ENCODE data around the gene PGM1. TPM values are rescaled to one million over a fixed set of nuclear protein-coding genes. Genes with fewer than 3 reads are reported as not detected.

Gene PGM1
- total RNA-seq, 1 experiment from 2014 or later: 111 TPM

DNA sequence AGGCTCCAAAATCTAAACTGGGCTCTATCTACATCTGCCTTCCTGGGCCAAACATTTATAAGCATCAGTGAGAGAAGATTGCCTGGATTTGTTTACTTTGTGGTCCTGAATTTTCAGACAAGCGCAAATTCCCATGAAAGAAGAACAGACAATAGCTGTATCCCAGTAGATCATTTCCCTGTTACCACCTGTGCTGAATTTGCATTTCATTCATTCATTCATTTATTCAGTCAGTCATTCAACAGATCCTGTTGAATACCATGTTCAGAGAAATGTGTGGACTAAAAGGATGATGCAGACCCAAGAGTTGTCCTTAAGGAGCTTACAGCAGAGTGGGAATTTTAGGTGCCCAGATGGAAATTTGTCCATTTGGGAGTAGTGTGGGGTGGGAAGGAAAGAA lies 2.2 kb downstream of the PGM1 start (continued):
- no peak for TF ChIP-seq PRRX2 (CRISPR knock-in tag; IDR thresholded peaks at IDR 0.05)
- TF ChIP-seq, protein P1, sequence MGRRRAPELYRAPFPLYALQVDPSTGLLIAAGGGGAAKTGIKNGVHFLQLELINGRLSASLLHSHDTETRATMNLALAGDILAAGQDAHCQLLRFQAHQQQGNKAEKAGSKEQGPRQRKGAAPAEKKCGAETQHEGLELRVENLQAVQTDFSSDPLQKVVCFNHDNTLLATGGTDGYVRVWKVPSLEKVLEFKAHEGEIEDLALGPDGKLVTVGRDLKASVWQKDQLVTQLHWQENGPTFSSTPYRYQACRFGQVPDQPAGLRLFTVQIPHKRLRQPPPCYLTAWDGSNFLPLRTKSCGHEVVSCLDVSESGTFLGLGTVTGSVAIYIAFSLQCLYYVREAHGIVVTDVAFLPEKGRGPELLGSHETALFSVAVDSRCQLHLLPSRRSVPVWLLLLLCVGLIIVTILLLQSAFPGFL (CRISPR knock-in tag; IDR thresholded peaks at IDR 0.05; ENCODE audit: borderline replicate concordance): no peak
- TF ChIP-seq, protein P2, sequence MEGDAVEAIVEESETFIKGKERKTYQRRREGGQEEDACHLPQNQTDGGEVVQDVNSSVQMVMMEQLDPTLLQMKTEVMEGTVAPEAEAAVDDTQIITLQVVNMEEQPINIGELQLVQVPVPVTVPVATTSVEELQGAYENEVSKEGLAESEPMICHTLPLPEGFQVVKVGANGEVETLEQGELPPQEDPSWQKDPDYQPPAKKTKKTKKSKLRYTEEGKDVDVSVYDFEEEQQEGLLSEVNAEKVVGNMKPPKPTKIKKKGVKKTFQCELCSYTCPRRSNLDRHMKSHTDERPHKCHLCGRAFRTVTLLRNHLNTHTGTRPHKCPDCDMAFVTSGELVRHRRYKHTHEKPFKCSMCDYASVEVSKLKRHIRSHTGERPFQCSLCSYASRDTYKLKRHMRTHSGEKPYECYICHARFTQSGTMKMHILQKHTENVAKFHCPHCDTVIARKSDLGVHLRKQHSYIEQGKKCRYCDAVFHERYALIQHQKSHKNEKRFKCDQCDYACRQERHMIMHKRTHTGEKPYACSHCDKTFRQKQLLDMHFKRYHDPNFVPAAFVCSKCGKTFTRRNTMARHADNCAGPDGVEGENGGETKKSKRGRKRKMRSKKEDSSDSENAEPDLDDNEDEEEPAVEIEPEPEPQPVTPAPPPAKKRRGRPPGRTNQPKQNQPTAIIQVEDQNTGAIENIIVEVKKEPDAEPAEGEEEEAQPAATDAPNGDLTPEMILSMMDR (IDR thresholded peaks at IDR 0.05): no peak
- TF ChIP-seq, protein P3, sequence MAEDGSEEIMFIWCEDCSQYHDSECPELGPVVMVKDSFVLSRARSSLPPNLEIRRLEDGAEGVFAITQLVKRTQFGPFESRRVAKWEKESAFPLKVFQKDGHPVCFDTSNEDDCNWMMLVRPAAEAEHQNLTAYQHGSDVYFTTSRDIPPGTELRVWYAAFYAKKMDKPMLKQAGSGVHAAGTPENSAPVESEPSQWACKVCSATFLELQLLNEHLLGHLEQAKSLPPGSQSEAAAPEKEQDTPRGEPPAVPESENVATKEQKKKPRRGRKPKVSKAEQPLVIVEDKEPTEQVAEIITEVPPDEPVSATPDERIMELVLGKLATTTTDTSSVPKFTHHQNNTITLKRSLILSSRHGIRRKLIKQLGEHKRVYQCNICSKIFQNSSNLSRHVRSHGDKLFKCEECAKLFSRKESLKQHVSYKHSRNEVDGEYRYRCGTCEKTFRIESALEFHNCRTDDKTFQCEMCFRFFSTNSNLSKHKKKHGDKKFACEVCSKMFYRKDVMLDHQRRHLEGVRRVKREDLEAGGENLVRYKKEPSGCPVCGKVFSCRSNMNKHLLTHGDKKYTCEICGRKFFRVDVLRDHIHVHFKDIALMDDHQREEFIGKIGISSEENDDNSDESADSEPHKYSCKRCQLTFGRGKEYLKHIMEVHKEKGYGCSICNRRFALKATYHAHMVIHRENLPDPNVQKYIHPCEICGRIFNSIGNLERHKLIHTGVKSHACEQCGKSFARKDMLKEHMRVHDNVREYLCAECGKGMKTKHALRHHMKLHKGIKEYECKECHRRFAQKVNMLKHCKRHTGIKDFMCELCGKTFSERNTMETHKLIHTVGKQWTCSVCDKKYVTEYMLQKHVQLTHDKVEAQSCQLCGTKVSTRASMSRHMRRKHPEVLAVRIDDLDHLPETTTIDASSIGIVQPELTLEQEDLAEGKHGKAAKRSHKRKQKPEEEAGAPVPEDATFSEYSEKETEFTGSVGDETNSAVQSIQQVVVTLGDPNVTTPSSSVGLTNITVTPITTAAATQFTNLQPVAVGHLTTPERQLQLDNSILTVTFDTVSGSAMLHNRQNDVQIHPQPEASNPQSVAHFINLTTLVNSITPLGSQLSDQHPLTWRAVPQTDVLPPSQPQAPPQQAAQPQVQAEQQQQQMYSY (CRISPR knock-in tag; IDR thresholded peaks at IDR 0.05): no peak

DNA sequence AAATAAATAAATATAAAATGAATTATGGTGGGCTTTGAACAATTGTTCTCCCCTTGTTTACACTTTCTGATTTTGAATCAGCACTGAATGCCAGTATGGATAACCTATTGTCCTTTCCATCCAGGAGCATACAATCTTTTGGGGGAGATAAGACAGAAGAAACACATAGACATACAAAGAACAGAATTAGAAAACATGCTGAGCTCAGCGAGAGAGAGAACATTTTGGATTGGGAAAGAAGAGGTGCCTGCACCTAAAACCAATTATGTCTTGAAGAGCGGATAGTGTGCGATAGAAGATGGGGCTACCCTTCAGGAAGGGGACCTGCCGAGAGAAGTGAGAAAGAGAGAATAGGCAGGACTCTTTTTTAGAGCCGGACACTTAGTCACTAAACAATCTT lies 6.6 kb downstream of the PGM1 start:
- no peak overlapping the region for H3K27ac Mint-ChIP-seq
- POLR2A ChIA-PET: no interaction called here
- CTCF ChIA-PET: no interaction called here

DNA sequence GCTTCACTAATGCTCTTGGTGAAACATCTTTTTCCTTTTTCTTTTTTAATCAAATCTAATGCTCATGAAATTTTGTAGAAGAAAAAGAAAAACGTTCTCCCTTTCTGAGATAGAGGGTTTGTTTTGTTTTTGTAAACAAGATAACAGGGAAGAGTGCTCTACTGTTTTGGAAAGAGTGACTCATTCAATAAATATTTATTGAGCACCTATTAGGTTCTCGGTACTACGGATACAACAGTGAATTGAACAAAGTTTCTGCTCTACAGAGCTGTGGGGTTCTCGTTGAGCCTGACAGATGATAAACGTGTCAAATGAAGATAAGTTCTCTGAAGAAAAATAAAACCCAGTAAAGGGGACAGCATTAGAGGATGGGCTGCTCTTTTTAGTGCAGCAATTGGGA lies 7.0 kb downstream of the PGM1 start:
- CTCF ChIA-PET: no interaction called here
- TF ChIP-seq, protein P4, sequence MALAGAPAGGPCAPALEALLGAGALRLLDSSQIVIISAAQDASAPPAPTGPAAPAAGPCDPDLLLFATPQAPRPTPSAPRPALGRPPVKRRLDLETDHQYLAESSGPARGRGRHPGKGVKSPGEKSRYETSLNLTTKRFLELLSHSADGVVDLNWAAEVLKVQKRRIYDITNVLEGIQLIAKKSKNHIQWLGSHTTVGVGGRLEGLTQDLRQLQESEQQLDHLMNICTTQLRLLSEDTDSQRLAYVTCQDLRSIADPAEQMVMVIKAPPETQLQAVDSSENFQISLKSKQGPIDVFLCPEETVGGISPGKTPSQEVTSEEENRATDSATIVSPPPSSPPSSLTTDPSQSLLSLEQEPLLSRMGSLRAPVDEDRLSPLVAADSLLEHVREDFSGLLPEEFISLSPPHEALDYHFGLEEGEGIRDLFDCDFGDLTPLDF (CRISPR knock-in tag; IDR thresholded peaks at IDR 0.05): no peak
- TF ChIP-seq, protein P5, sequence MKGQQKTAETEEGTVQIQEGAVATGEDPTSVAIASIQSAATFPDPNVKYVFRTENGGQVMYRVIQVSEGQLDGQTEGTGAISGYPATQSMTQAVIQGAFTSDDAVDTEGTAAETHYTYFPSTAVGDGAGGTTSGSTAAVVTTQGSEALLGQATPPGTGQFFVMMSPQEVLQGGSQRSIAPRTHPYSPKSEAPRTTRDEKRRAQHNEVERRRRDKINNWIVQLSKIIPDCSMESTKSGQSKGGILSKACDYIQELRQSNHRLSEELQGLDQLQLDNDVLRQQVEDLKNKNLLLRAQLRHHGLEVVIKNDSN (CRISPR knock-in tag; IDR thresholded peaks at IDR 0.05): no peak
- TF ChIP-seq ZBTB21 (CRISPR knock-in tag; IDR thresholded peaks at IDR 0.05; ENCODE audit: borderline replicate concordance) (no peak), JUN (CRISPR knock-in tag; IDR thresholded peaks at IDR 0.05) (no peak), ATF1 (CRISPR knock-in tag; IDR thresholded peaks at IDR 0.05) (no peak)
- TF ChIP-seq, protein P6, sequence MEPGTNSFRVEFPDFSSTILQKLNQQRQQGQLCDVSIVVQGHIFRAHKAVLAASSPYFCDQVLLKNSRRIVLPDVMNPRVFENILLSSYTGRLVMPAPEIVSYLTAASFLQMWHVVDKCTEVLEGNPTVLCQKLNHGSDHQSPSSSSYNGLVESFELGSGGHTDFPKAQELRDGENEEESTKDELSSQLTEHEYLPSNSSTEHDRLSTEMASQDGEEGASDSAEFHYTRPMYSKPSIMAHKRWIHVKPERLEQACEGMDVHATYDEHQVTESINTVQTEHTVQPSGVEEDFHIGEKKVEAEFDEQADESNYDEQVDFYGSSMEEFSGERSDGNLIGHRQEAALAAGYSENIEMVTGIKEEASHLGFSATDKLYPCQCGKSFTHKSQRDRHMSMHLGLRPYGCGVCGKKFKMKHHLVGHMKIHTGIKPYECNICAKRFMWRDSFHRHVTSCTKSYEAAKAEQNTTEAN (CRISPR knock-in tag; IDR thresholded peaks at IDR 0.05): no peak

More for the DNA sequence above, 6.6 kb downstream of the PGM1 start:
- H3K4me1 Mint-ChIP-seq: peaks cover 41% of the 10 kb centered on the region
- no peaks in the 10 kb centered on the region for H3K27me3 Mint-ChIP-seq (ENCODE audit: low read depth)
- H3K36me3 Mint-ChIP-seq: peaks cover 11% of the 10 kb centered on the region
- H3K4me3 Mint-ChIP-seq: no peak overlapping the region
- no peak for DNase-seq (ENCODE audit: low spot score)
- no peak for TF ChIP-seq ZNF423 (CRISPR knock-in tag; IDR thresholded peaks at IDR 0.05)
- TF ChIP-seq, protein P7, sequence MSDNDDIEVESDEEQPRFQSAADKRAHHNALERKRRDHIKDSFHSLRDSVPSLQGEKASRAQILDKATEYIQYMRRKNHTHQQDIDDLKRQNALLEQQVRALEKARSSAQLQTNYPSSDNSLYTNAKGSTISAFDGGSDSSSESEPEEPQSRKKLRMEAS (CRISPR knock-in tag; IDR thresholded peaks at IDR 0.05): no peak
- TF ChIP-seq, protein P8, sequence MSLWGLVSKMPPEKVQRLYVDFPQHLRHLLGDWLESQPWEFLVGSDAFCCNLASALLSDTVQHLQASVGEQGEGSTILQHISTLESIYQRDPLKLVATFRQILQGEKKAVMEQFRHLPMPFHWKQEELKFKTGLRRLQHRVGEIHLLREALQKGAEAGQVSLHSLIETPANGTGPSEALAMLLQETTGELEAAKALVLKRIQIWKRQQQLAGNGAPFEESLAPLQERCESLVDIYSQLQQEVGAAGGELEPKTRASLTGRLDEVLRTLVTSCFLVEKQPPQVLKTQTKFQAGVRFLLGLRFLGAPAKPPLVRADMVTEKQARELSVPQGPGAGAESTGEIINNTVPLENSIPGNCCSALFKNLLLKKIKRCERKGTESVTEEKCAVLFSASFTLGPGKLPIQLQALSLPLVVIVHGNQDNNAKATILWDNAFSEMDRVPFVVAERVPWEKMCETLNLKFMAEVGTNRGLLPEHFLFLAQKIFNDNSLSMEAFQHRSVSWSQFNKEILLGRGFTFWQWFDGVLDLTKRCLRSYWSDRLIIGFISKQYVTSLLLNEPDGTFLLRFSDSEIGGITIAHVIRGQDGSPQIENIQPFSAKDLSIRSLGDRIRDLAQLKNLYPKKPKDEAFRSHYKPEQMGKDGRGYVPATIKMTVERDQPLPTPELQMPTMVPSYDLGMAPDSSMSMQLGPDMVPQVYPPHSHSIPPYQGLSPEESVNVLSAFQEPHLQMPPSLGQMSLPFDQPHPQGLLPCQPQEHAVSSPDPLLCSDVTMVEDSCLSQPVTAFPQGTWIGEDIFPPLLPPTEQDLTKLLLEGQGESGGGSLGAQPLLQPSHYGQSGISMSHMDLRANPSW (CRISPR knock-in tag; conservative IDR thresholded peaks at IDR 0.05; ENCODE audit: low read depth): no peak
- TF ChIP-seq NFATC4 (CRISPR knock-in tag; IDR thresholded peaks at IDR 0.05): no peak
- no peak for TF ChIP-seq ZNF232 (CRISPR knock-in tag; IDR thresholded peaks at IDR 0.05)
- TF ChIP-seq, protein P9, sequence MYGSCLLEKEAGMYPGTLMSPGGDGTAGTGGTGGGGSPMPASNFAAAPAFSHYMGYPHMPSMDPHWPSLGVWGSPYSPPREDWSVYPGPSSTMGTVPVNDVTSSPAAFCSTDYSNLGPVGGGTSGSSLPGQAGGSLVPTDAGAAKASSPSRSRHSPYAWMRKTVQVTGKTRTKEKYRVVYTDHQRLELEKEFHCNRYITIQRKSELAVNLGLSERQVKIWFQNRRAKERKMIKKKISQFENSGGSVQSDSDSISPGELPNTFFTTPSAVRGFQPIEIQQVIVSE (CRISPR knock-in tag; IDR thresholded peaks at IDR 0.05; ENCODE audit: borderline replicate concordance): no peak
- TF ChIP-seq ZNF138 (CRISPR knock-in tag; conservative IDR thresholded peaks at IDR 0.05): no peak
- no peak for ATAC-seq
- no peaks in the 10 kb centered on the region for H3K9me3 Mint-ChIP-seq

More for the DNA sequence above, 7.0 kb downstream of the PGM1 start:
- POLR2A ChIA-PET: no interaction called here
- H3K27ac Mint-ChIP-seq: peak overlapping the region; percentile 20; the same call in 1 of the 2 replicates
- peaks cover 10% of the 10 kb centered on the region for H3K36me3 Mint-ChIP-seq
- no peaks in the 10 kb centered on the region for H3K9me3 Mint-ChIP-seq
- ATAC-seq (no peak), DNase-seq (ENCODE audit: low spot score) (no peak)
- no peaks in the 10 kb centered on the region for H3K27me3 Mint-ChIP-seq (ENCODE audit: low read depth)
- no peak overlapping the region for H3K4me3 Mint-ChIP-seq
- H3K4me1 Mint-ChIP-seq: peaks cover 40% of the 10 kb centered on the region

Data from WTC11 (cell line).